Brain microvascular endothelial cell (primary cell): ENCODE results near the gene KCTD11.
"Not testable (repeated sequence)": the region's sequence is repeated elsewhere in the genome, so short reads cannot be mapped to it uniquely, and the experiment has no call there.

Experiments used
- DNase-seq: peaks from one replicate; pipeline ENCODE4 v3.0.0-alpha.2; 2020
- H3K27ac ChIP-seq: fragments of 250-450 bp; sonication (Bioruptor Pico); 2 replicates; pipeline ENCODE4 v1.5.1; 2020; ENCODE audit warnings: mild to moderate bottlenecking, moderate library complexity
- H3K27me3 ChIP-seq: fragments of 250-450 bp; sonication (Bioruptor Pico); replicated peaks from 2 replicates; pipeline ENCODE4 v1.5.1; 2020; ENCODE audit warnings: mild to moderate bottlenecking
- H3K36me3 ChIP-seq: fragments of 250-450 bp; sonication (Bioruptor Pico); replicated peaks from 2 replicates; pipeline ENCODE4 v1.5.1; 2020; ENCODE audit warnings: mild to moderate bottlenecking
- H3K4me3 ChIP-seq: 2 replicates; pipeline ENCODE4 v1.5.1; 2011; ENCODE audit warnings: low read depth, mild to moderate bottlenecking, control low read depth, low read length, moderate library complexity
- CTCF ChIP-seq: IDR thresholded peaks from 2 replicates; pipeline ENCODE4 v1.5.1; 2011; ENCODE audit warnings: low read depth, mild to moderate bottlenecking, moderate library complexity, low read length, control low read depth, inconsistent platforms; ENCODE audit errors: missing control alignments
- in situ Hi-C: cut with HindIII; loops from 2 replicates; pipeline ENCODE4 v1.10.0; 2017; ENCODE audit warnings: low sequenced_read_pairs, low pct_ligation_motif_present

The KCTD11 gene

GRCh38 chr17:7367083-7367482 lies 15.1 kb downstream of the KCTD11 start:
- H3K27ac ChIP-seq: no peak overlapping the region
- no peak for DNase-seq
- in situ Hi-C loops: no loop called here
- no peak overlapping the region for H3K4me3 ChIP-seq
- no peaks in the 10 kb centered on the region for H3K36me3 ChIP-seq
- no peaks in the 10 kb centered on the region for H3K27me3 ChIP-seq
- no peak for TF ChIP-seq CTCF

DNA sequence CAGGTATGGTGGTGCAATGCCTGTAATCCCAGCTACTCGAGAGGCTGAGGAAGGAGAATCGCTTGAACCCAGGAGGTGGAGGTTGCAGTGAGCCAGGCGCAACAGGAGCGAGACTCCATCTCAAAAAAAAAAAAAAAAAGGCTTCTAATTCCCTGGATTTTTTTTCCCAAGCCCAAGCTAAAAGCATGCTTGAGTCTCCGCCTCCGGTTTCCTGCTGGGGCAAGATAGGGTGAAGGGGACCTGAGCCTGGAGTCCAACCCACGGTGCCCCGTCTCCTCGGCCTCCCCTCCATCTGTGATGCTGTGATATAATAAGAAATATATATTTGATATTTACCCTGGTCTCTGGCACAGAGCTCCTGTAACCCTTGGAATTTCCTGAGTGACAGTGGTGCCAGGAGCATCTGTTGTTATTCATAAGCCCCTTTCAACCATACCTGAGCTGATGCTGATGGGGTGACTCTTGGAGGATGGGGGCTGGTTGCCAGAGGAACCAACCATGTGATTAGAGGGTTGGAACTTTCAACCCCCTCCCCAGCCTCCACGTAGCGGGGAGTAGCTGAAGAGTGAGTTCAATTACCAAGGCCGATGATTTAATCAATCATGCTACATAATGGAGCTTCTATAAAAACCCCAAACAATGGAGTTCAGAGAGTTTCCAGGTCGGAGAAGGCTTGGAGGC lies 16.1 kb downstream of the KCTD11 start:
- H3K4me3 ChIP-seq: no peak overlapping the region
- in situ Hi-C loops: no loop called here
- no peaks in the 10 kb centered on the region for H3K27me3 ChIP-seq
- no peaks in the 10 kb centered on the region for H3K36me3 ChIP-seq
- no peak overlapping the region for H3K27ac ChIP-seq
- no peak for DNase-seq
- no peak for TF ChIP-seq CTCF

- H3K4me3 ChIP-seq, H3K27ac ChIP-seq, DNase-seq, in situ Hi-C loops, H3K36me3 ChIP-seq, H3K27me3 ChIP-seq: not testable (repeated sequence)
Measured at GRCh38 chr17:7368599-7368994, 16.6 kb downstream of the KCTD11 start.

DNA sequence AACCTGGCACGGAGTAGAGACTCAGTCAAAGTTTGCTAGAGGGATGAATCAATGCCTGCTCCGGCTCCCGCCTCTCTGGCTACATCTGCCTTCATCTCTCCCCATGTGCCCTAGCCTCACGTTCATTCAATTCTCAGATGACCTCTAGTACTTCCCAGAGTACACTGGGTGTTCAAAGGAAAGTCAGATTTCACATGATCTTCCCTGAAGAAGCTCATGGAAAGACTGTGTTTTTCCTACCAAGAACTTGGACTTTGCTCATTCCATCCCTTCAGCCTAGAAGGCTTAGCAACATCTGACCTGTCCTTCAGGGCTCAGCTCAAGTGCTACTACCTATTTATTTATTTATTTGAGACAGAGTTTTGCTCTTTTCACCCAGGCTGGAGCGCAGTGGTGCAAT lies 17.9 kb downstream of the KCTD11 start:
- no peak for DNase-seq
- in situ Hi-C loops: no loop called here
- TF ChIP-seq CTCF: no peak
- Histone ChIP-seq H3K27ac (no peak overlapping the region), H3K4me3 (no peak overlapping the region), H3K36me3 (no peaks in the 10 kb centered on the region), H3K27me3 (no peaks in the 10 kb centered on the region)

- H3K27ac ChIP-seq: no peak overlapping the region
- H3K36me3 ChIP-seq: no peaks in the 10 kb centered on the region
- H3K27me3 ChIP-seq: no peaks in the 10 kb centered on the region
- no peak overlapping the region for H3K4me3 ChIP-seq
- in situ Hi-C loops: no loop called here
- TF ChIP-seq CTCF: no peak
- DNase-seq: no peak
Measured at GRCh38 chr17:7370853-7371252, 18.9 kb downstream of the KCTD11 start.

GRCh38 chr17:7374353-7374752 lies 22.4 kb downstream of the KCTD11 start:
- Histone ChIP-seq H3K36me3 (no peaks in the 10 kb centered on the region), H3K4me3 (no peak overlapping the region), H3K27me3 (no peaks in the 10 kb centered on the region), H3K27ac (no peak overlapping the region)
- no peak for TF ChIP-seq CTCF
- in situ Hi-C loops: no loop called here
- no peak for DNase-seq
